NCI-H2029 treated with DMSO at 0.1 percent for 48 hours (cell line): ENCODE measurements around the gene OPN1MW3.
"Not testable (repeated sequence)": the region's sequence is repeated elsewhere in the genome, so short reads cannot be mapped to it uniquely, and the experiment has no call there.

ENCODE experiments used
- DNase-seq: peaks from one replicate; lab custom pipeline; 2025; lab: John Stamatoyannopoulos, UW

OPN1MW3 gene

DNA sequence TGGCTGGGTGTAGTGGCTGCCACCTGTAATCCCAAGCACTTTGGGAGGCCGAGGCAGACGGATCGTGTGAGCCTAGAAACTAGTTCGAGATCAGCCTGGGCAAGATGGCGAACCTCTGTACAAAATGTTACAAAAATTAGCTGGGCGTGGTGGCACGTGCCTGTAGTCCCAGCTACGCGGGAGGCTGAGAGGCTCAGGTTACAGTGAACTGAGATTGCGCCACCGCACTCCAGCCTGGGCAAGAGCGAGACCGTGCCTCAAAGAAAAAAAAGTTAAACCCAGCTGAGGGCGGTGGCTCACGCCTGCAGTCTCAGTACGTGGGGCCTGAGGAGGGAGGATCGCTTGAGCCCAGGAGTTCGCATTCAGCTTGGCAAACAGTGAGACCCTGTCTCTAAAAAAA is 39.3 kb downstream of the OPN1MW3 start:
- DNase-seq = no peak

GRCh38 chrX:154298312-154298711 is 40.9 kb downstream of the OPN1MW3 start:
- no peak for DNase-seq

GRCh38 chrX:154300816-154301215 is 43.4 kb downstream of the OPN1MW3 start:
- no peak for DNase-seq

DNA sequence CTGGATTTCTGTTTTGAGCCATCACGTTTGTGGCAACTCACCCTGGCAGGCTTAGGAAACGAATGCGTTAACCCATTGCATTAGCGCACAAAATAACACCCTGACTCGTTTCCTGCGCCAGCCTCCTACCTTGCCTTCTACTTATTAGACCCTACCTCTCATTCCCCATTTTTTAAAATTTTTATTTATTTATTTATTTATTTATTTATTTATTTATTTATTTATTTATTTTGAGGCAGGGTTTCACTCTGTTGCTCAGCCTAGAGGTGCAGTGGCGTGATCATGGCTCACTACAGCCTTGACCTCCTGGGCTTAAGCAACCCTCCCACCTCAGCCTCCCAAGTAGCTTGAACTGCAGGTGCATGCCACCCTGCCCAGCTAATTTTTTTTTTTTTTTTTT is 45.6 kb downstream of the OPN1MW3 start:
- DNase-seq = not testable (repeated sequence)

DNA sequence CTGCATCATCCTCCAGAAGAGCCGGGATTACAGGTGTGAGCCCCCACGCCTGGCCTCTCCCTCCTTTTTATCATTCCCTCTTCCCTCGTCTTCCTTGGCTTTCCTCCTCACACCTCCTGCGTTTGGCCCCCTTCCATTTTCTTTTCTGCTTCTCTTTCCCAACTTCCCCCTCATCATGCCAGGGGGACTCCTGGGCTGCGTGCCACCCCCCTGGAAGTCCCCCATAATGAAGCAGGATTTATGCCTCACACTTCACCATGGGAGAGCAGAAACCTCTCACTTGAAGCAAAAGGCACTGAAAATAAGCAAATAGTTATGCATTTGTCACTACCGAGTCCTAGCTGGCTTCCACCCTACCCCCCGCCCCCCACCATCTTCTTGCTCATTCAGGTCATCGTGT is 46.1 kb downstream of the OPN1MW3 start:
- no peak for DNase-seq

- no peak for DNase-seq
Measured at GRCh38 chrX:154304846-154305245, 47.5 kb downstream of the OPN1MW3 start.

- DNase-seq = no peak
Measured at GRCh38 chrX:154305541-154306205, 48.3 kb downstream of the OPN1MW3 start.

- no peak for DNase-seq
Measured at GRCh38 chrX:154307202-154307601, 49.8 kb downstream of the OPN1MW3 start.

DNA sequence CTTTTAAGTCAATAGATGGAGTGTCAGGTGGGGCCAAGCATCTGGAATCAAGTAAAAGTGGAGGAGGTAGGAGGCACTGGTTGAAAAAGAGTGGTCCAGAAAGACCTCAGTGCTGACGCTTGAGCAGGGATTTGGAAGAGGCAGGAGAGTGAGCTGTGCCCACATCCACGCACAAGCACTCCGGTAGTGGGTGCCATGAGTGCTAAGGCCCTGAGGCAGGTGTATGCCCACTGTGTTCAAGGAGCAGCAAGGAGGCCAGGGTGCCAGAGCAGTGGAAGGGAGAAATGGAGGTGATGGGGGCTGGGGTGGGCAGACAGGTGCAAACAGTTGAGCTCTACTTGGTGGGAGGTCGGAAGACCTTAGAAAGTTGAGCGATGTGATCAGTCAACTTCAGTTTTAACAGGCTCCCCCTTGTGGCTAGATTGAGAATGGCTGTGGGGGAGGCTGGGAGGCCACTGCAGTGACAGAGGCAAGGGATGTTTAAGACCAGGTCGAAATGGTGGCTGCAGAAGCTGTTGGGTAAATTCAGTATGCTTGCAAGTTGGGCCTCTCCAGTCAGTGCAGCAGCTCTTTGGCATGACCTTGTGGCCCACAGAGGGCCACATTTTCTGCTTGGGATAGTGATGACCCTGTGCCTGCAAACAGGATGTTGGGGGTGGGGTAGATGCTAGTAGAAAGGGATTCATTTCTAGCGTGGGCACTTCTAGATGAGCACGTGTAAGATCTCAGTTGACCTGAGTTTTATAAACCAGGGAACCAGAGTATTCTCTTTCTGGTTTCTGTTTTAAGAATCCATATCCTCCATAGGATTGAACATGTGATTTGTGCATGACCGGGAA is 50.9 kb downstream of the OPN1MW3 start:
- DNase-seq = no peak

DNA sequence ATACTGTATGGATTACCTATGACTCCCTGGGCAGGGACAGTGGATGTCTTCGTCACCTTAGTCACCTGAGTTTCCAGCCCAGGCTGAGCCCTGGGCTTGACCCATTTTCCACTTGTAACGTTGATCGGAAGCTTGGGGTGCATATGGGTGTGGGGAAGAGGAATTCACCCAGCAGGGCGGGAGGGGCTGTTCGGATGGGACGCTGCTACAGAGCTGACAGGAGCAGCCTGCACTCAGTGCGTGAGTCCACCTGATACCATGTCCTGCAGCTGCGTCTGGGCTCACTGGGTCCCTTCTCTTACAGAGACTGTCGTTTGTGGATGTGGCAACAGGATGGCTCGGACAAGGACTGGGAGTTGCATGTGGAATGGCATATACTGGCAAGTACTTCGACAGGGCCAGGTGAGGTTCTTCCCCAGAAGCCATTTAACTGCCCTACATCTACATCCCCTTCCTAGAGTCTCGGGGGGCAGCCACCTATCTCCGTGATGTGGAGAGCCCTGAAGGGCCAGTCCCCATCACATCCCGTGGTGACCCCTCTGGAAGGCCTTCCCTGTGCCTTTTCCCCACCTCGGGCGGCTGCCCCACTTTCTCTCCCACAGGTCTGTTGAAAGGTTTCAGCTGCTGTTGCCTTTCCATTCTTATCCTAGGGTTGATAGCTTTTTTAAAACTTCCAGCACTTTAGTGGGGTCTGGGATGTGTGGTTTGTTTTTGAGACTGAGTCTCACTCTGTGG is 51.8 kb downstream of the OPN1MW3 start:
- no peak for DNase-seq

- DNase-seq = no peak
Measured at GRCh38 chrX:154310616-154311536, 53.5 kb downstream of the OPN1MW3 start.

DNA sequence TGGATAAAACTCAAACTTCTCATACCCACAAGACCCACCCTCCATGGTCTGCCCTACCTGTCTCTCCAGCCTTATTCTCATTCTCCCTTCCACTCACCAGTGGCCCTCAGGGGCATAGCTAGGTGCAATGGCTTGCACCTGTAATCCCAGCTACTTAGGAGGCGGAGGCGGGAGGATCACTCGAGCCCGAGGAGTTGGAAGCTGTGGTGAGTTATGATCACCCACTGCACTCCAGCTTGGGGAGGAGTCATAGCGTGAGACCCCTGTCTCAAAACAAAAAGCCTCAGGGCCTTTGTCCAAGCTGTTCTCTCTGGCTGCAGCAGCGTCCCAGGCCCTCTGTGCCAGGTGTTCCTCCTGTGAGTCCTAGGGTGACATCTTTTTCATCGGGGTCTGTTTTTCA is 54.7 kb downstream of the OPN1MW3 start:
- DNase-seq = no peak

DNA sequence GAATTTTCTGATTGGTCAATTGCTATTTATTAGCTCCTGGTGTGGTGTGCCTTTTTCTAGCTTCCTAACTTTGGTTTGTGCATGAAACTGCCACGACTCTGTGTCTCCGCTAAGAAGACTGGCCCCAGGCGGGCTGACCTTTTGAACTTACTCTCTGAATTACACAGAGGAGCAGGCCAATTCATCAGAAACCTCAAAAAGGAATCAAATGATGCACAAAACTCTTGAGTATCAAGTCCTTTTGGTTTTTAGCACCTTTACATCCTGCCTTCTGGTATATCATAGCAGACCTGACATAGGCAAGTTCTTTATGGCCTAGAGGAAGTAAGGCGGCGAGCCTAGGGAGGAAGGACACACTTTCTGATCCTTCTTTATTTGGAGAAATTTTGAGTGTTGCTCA is 55.8 kb downstream of the OPN1MW3 start:
- DNase-seq = no peak

DNA sequence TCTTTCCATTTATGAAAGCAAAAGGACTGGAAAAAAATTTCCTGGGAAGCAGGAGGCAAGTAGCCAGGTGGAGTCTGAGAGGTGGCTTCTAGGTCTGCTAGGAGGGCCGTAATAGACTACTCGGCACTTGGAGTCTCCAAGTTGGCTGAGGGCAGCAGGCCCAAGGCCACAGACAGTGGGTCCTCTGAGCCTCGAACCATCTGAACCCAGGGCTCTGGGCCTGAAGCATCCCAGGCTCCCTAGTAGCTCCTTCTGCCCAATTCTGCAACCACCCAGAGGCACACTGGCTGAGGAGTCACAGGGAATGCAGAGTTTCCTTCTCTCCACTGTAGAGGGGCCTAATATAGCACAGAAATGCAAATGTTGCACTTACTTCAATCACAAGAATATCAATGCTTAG is 58.0 kb downstream of the OPN1MW3 start:
- no peak for DNase-seq

- no peak for DNase-seq
Measured at GRCh38 chrX:154317391-154317995, 60.1 kb downstream of the OPN1MW3 start.

DNA sequence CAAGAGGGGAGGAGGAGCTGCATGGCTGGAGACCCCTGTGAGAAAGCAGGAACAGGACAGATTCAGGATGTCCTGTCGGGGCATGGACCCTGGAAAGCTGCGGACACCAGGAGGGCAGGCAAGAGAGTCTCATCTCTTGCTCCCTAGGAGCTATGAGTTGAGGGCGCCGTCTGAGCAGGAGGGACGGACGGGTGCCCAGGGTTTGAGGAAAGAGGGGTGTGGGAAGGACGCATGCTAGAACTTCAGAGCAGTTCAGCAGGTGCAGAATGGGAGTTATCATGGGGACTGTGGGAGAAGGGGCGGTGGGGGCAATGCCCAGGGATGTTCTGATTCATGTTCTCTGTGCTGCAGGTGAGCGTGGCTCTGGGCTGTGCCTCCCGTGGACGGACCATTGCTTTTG is 63.0 kb downstream of the OPN1MW3 start:
- DNase-seq = no peak
